Middle frontal gyrus (tissue), 1 donor: Measurements from ENCODE around the gene PDF.
A peak's percentile ranks its signal among the peaks of the same experiment; 100 is the strongest.
"Not testable (repeated sequence)": the region's sequence is repeated elsewhere in the genome, so short reads cannot be mapped to it uniquely, and the experiment has no call there.

Source experiments
- DNase-seq: peaks from one replicate; pipeline ENCODE4 v3.0.0-alpha.2; 2015; ENCODE audit warnings: low spot score; ENCODE audit errors: extremely low spot score

PDF gene, protein sequence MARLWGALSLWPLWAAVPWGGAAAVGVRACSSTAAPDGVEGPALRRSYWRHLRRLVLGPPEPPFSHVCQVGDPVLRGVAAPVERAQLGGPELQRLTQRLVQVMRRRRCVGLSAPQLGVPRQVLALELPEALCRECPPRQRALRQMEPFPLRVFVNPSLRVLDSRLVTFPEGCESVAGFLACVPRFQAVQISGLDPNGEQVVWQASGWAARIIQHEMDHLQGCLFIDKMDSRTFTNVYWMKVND

DNA sequence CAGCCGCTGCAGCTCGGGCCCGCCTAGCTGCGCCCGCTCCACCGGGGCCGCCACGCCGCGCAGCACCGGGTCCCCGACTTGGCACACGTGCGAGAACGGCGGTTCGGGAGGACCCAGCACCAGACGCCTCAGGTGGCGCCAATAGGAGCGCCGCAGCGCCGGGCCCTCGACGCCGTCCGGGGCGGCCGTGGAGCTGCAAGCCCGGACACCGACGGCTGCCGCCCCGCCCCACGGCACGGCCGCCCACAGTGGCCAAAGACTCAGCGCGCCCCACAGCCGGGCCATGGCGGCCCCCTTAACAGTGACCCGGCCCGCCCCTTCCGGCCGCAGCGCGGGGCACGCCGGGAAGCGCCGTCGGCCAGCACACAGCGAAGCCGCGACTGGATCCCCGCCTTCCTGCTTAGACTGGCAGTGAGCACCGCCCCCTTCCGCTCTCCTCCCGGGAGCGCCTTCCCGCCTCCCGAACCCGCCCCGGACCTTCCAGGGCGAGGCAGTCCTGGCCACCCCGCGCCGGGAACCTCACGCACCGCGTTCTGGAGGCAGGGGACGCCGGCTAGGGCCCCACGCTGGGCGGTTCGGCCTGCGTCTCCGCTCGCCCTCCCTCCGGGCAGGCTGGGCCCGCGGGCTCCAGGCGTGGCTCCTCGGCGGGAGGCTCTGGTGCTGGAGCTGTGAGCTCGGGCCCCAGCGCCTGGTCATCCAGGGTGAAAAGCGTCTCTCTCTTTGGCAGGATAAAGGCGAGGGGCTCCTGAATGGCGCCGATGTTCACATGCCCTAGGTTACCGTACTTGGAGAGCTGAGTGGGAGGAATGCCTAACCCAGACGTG, at the start of gene PDF:
Gene PDF (minus strand): TSS at position 303 of the 824 bp plus-strand sequence. CDS start 18 bp downstream, at position 285.
- peak; percentile 93 for DNase-seq

DNA sequence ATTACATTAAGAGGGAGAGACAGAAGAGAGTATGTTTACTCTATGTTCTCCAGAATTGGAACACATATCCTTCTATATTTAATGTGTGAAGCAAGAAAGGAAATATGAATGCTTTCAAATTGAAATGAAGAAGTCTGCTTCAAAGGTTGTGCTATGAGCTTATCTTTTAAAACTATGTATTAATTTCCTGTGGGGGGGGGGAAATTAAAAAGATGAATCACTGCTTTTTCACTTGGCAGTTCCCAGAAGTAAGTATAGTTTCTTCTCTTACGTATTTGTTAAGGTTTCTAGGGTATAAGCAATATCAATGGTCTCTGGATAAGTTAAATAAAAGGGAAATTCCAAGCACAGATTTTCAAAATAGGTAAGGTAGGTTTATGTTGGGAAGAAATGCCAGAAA, 48.4 kb upstream of the PDF start:
- no peak for DNase-seq

DNA sequence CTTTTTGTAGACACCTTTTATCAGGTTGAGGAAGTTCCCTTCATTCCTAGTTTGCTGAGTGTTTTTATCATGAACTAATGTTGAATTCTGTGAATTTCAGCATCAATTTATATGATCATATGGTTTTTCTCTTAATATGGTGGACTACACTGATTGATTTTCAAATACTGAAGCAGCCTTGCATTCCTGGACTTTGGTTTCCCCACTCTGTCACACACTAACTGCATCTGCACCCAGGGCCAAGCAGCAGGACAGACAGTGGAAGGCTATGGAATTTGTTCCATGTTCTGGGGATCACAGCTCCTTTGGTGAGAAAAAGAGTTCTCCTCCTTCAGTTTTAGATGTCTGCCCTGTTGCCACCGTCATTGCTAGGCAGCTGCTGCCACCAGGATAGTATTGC, 47.6 kb upstream of the PDF start:
- no peak for DNase-seq

DNA sequence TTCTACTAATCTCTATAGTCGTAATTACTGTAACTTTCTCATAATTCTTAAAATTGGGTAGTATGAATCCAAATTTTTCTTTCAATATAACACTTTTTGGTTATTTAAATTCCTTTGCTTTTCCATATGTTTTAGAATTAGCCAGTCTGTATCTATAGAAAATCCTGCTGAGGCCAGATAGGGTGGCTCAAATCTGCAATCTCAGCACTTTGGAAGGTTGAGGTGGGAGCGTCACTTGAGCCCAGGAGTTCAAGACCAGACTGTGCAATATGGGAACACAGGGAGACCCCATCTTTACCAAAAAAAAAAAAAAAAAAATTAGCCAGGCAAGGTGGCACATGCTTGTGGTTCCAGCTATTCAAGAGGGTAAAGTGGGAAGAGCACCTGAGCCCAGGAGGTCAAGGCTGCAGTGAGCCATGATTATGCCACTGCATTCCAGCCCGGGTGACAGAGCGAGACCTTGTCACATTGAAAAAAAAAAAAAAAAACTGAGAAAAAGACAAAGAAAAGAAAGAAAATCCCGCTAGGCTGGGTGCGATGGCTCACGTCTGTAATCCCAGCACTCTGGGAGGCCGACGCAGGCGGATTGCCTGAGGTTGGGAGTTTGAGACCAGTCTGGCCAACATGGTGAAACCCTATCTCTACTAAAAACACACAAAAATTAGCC, 46.1 kb upstream of the PDF start:
- DNase-seq: no peak

DNA sequence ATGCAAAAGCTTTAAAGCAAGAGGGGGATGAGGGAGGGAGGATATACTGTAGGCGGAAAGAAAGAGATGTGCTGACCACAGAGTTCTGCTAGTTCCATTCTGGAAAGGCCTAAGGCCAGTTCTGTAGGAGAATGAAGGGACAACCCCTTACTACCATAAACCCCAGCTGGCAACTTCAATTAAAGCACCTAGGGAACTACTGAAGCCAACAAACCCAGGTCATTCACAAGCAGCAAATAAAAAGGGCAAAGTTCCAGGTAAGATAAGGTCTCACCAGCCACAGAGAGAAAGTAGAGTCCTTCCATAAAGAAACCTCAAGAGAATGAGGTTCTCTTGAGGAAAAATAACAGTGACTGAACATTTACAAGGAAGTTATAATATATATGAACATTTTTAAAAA, 42.6 kb upstream of the PDF start:
- no peak for DNase-seq

DNA sequence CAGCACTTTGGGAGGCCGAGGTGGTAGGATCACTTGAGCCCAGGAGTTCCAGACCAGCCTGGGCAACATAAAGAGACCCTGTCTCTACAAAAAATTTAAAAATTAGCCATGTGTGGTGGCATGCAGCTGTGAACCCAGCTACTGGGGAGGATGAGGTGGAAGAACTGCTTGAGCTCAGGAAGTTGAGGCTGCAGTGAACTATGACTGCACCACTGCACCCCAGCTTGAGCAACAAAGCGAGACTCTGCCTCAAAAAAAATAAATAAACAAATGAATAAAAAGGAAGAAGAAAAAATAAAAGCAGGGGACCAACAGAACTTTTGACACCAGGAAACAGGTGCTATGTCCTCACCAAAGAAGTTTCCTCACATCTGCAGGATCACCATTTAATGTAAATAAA, 41.2 kb upstream of the PDF start:
- DNase-seq: no peak

DNA sequence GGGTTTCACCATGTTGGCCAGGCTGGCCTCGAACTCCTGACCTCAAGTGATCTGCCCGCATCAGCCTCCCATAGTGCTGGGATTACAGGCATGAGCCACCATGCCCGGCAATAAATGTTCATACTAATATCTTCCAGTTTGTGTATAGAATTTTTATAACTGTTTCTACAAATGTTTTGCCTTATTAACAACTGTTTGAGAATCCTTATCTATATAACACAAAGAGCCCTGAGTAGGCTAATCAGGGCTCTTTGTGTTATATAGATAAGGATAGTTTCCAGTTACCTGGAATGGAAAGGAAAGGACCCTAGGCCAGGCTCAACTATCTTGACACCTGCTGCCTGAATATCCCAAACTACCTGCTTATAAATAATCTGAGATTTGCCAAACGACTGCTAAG, 38.5 kb upstream of the PDF start:
- DNase-seq: no peak

DNA sequence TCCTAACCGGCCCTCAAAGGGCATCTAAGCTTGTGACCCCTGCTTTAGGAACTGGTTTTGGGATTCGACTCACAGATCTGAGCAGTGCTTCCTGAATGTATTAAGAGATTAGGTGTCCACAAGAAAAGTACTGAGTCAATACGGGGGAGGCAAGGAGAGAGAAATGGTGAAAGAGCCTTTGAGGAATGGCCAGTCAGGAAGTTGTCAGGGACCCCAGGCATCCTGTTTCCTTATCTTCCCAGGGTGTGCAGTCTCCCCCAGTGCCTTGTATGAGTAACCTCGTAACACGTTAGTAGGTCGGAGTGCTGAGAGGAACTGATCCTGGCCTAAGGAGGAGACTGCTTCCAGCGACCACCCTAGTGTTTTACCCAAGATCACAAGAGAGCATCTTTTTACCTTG, 37.6 kb upstream of the PDF start:
- DNase-seq: no peak

DNA sequence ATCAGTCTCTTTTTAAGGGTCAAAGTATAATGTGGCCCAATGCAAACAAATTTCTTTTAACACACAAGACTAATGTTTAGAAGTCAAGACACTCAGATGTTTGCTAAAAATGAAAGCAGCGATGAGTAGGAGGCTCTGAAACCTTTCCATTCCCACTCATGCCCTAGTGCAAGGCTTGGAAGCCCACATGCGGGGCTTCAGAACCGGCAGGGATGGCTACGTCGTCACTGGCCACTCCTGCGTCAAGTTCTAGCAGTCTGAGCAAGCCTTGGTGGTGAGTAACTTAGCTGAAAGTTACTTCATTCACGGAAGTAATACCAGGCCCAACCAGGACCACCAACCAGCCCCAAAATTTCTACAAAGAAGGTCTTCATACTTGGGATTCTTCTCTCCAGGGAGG, 36.0 kb upstream of the PDF start:
- no peak for DNase-seq

DNA sequence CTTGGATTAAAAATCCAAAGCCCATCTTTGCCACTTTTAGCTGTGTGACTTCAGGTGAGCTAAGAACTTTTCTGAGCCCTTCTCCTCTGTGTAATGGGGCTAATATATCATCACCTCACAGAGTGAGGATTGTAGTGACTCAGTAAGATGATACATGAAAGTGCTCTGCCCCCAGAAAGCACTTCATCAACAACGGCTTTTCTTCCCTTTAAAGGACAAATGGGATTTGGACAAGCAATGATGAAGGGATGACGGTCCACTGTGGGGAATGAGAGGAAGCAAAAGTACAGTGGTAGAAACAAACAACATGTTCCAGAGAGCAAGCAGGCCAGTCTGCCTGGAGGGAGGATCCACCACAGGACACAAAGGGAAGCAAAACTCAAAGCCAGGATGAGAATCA, 35.5 kb upstream of the PDF start:
- DNase-seq: no peak

DNA sequence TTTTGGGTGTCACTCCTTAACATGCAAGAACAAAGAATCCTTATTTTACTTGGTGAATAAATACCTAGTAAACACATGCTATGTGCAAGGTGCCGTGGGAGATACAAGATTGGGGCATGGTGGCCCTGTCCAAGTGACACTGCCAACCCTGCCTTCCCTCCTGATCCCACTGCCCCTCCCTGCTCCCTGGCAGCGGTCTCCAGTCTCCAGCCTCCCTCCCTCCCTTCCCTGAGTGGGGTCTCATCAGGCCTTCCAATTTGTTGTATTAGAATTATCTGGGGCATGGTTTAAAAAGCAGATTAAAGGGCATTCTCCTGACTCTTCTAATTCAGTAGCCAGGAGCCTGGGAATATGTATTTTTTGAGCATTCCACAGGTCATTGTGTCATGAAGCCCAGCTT, 33.7 kb upstream of the PDF start:
- no peak for DNase-seq

DNA sequence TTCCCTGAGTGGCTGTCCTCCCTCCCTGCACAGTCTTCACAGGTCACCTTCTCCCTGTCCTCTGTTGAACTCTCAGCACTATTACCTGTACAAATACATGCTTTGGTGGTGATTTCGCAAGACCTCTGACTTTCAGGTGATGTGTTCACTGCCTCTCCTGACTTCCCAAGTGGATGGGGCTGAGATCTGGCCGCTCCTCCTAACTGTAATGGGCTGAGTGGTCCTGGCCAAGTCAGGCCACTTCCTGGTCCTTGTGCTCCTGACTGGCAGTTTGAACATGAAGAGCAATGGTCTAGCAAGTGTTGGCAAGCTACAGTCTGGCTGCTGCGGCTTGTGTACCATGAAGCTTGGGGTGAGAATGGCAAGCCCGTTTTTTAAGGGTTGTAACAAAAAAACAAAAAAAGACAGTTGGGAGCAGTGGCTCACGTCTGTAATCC, 32.9 kb upstream of the PDF start:
- DNase-seq: no peak

DNA sequence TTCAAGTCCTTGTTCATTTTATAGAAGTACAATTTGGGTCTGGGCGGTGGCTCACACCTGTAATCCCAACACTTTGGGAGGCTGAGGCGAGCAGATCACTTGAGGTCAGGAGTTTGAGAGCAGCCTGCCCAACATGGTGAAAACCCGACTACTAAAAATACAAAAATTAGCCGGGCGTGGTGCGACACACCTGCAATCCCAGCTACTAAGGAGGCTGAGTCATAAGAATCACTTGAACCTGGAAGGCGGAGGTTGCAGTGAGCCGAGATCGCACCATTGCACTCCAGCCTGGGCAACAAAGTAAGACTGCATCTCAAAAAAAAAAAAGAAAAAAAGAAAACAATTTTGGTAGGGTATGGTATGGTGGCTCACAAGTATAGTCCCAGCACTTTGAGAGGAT, 29.7 kb upstream of the PDF start:
- not testable (repeated sequence) for DNase-seq

DNA sequence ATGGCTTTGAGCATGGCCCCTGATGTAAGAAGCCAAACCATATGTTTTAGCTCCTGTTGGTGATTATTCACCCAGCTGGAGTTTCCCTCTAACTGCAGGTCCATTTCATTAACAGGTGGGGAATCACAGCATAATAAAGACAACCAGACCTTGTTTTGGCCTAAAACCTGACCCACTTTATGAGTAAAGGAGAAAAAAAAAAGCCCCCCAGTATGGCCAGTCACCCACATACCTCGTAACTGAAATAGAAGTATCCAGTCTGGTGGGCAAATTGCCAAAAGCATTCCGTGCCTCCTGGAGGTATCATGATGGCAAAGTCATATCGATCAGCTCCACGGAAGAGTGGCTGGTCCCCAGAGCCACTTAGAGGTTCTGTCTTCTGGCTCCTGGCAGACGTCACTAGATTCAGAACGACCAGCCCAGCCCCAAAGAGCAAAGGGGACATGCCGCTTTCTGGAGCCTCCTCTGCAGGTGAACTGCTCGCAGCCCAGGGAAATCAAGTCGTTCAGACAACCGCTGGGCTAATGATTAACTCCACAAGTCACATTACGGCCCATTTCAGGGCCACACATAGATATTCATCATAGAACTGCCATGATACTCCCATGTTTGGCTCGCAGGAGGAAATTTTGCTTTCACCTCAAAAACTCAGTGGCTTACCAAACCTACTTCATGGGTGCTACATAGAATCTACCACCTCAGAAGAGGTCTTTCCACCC, 21.1 kb upstream of the PDF start, which contains the start of gene TMED6:
Gene TMED6 (minus strand): TSS at position 478 of the 719 bp plus-strand sequence. CDS start 33 bp downstream, at position 445.
- no peak for DNase-seq

DNA sequence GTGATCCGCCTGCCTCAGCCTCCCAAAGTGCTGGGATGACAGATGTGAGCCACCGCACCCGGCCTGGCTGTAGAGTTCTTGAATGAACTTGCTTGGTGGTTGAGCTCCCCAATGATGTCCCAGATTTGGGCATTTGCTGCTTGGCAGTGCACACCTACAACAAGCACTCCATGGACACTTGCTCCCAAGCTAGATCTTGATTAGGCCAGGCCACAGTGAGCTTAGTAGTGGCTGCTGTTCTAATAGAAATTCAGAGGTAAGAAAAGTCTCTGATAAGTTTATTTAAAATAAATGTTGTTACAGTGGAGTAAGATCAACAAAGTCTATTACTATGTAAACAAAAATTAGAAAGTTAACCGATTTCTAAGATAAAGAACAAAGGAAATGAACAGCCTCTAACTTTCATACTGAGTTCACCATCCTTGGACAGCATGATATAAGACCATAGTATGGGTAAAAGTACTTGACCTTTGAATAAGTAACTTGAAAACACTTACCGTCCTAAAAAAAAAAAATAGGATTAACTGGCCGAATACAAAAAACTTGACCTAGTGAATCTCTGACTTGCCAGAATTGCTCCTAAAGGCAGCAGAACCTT, 20.2 kb upstream of the PDF start:
- DNase-seq: no peak

DNA sequence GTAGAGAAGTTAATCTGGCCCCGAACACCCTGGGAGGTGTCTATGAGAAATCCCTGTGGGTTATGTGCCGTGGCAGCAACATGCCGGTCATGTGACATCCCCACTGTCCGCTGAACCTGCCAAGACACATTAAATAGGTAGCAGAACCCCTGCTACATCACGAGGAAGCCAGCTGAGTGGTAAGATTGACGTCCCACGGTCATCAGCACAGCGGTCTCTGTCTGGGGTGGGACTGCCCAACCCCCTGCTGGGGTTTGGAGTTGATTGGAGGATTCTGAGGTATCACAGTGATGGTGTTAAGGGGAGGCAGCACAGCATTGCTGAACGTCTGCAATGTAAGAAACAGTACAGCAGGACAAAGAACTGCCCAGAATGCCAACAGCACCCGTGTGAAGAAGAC, 19.1 kb upstream of the PDF start:
- no peak for DNase-seq

DNA sequence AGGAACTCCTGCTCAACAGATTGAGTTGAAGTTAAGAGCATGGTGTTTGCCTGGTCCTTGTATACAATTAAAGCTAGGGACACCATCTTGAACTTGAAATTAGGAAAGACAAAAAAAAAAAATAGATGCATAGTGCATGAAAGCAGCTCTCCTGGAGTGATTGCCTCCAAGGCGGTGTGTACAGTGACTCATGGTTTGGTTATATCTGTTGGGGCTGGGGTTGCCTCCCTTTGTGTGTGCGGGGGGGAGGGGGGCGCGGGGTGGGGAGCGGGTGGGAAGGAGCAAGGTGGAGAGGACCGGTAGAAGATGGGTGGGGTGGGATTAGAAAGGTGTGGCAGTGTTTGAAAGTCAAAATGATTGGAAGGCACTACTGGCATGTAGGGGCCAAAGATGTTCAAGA, 17.8 kb upstream of the PDF start:
- no peak for DNase-seq

DNA sequence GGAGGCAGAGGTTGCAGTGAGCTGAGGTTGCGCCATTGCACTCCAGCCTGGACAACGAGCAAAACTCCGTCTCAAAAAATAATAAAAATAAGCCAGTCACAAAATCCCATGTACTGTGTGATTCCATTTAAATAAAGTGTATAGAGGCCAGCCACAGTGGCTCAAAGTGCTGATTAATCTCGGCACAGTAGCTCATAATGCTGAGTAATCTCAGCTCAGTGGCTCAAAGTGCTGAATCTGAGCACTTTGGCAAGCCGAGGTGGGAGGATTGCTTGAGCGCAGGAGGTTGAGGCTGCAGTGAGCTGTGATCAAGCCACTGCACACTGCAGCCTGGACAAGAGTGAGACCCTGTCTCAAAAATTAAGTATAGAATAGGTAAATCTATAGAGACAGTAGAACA, 16.3 kb upstream of the PDF start:
- no peak for DNase-seq

DNA sequence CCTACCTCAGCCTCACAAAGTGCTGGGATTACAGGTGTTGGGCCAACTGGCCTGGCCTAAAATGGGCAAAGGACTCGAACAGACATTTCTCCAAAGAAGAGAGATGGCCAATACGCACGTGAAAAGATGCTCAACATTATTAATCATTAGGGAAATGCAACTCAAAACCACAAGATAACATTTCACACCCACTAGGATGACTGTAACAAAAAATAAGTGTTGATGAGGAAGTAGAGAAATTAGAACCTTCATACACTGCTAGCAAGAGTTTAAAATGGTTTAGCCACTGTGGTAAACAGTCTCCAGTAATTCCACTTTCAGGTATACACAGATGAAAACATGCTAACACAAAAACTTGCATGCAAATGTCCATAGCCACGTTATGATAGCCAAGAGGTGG, 15.5 kb upstream of the PDF start:
- DNase-seq: no peak

DNA sequence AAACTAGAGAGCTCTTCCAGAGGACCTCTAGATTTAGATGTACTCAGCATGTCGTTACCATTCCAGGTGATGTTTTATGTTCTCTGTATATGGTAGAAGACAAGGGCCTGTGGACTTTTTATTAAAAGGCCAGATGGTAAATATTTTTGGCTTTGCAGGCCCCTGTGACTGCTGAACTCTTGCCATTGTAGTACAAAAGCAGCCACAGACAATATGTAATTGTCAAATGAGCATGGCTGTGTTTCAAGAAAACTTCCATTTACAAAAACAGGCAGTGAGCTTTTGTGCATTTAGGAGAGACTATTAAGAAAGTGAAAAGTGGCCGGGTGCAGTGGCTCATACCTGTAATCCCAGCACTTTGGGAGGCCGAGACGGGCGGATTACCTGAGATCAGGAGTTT, 13.8 kb upstream of the PDF start:
- no peak for DNase-seq

DNA sequence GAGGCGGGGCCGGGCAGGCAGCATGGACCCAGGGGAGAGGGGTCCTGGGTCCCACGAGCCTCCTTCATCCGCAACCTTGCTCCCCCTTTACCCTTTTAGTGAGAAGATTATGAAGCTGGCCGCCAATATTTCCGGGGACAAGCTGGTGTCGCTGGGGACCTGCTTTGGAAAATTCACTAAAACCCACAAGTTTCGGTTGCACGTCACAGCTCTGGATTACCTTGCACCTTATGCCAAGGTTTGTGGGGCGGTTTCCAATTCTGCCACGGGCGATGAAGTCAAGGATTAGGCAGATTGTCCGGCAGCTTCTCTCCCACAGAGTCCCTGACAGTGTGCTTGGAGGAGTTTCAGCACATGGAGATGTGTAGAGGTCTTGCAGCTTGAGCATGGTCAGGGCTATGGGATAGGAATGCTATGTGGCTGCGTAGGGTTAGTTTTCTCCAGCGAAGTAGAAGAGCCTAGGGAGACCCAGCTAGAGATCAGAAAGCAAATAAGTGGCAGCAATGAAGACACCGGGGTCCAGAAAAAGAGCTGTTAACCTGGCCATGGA, 9.8 kb upstream of the PDF start:
- DNase-seq: no peak
